HepG2 (cell line): ENCODE data around the gene EIF1. TPM values are rescaled to one million over a fixed set of nuclear protein-coding genes. Genes with fewer than 3 reads are reported as not detected.

ENCODE experiments used
- ATF3 ChIP-seq: sonication (generic); formaldehyde crosslinking; IDR thresholded peaks from 2 replicates; pipeline ENCODE4 v1.4.0; 2020; ENCODE audit warnings: missing genetic modification reagents
- CC2D1A ChIP-seq: sonication (generic); formaldehyde crosslinking; IDR thresholded peaks from 2 replicates; pipeline ENCODE4 v1.8.1; 2023; ENCODE audit warnings: mild to moderate bottlenecking, missing genetic modification reagents
- EZH2 ChIP-seq: conservative IDR thresholded peaks from 2 replicates; pipeline ENCODE4 v1.6.1; 2012; ENCODE audit warnings: mild to moderate bottlenecking, low read depth, low read length, moderate library complexity
- FOXM1 ChIP-seq: sonication (generic); formaldehyde crosslinking; IDR thresholded peaks from 2 replicates; pipeline ENCODE4 v1.5.0; 2020; ENCODE audit warnings: missing genetic modification reagents
- FUBP1 ChIP-seq: sonication (generic); formaldehyde crosslinking; IDR thresholded peaks from 2 replicates; pipeline ENCODE4 v1.5.1; 2020; ENCODE audit warnings: missing genetic modification reagents, mild to moderate bottlenecking, borderline replicate concordance
- GTF3A ChIP-seq: sonication (generic); formaldehyde crosslinking; conservative IDR thresholded peaks from 2 replicates; pipeline ENCODE4 v1.4.0; 2020; ENCODE audit warnings: mild to moderate bottlenecking, missing genetic modification reagents
- NR2F2 ChIP-seq: IDR thresholded peaks from 2 replicates; pipeline ENCODE4 v1.6.1; 2012; ENCODE audit warnings: low read depth, inconsistent platforms, borderline replicate concordance
- RERE ChIP-seq: IDR thresholded peaks from 2 replicates; pipeline ENCODE4 v1.6.1; 2016; ENCODE audit warnings: low read depth, missing genetic modification reagents, missing compliant biosample characterization
- RFX5 ChIP-seq: IDR thresholded peaks from 2 replicates; pipeline ENCODE4 v1.6.1; 2011; ENCODE audit warnings: low read depth, low read length, improper control_type of control experiment
- SP140L ChIP-seq: sonication (generic); formaldehyde crosslinking; IDR thresholded peaks from 2 replicates; pipeline ENCODE4 v1.4.0; 2020; ENCODE audit warnings: missing genetic modification reagents, borderline replicate concordance
- TOPORS ChIP-seq: sonication (generic); formaldehyde crosslinking; IDR thresholded peaks from 2 replicates; pipeline ENCODE4 v1.8.0; 2023; ENCODE audit warnings: mild to moderate bottlenecking, missing genetic modification reagents
- ZBTB46 ChIP-seq: sonication (generic); formaldehyde crosslinking; IDR thresholded peaks from 2 replicates; pipeline ENCODE4 v1.4.0; 2020; ENCODE audit warnings: mild to moderate bottlenecking, missing genetic modification reagents, borderline replicate concordance
- ZFP1 ChIP-seq: IDR thresholded peaks from 2 replicates; pipeline ENCODE4 v1.6.1; 2016
- ZNF546 ChIP-seq: sonication (generic); formaldehyde crosslinking; conservative IDR thresholded peaks from 2 replicates; pipeline ENCODE4 v1.8.1; 2023; ENCODE audit warnings: mild to moderate bottlenecking, missing genetic modification reagents
- ZNF629 ChIP-seq: sonication (generic); formaldehyde crosslinking; conservative IDR thresholded peaks from 2 replicates; pipeline ENCODE4 v1.5.0; 2020; ENCODE audit warnings: missing genetic modification reagents
- ZZZ3 ChIP-seq: sonication (generic); formaldehyde crosslinking; IDR thresholded peaks from 2 replicates; pipeline ENCODE4 v1.4.0; 2020; ENCODE audit warnings: missing genetic modification reagents, mild to moderate bottlenecking, borderline replicate concordance
- polyA plus RNA-seq, 8 experiments: library from polyadenylated mRNA; depleted of rRNA in 3 of 8; stranded (reverse) in 7 of 8; unstranded in 1 of 8; fragments of >200 nt; fragmentation: Illumina TruSeq in 4 of 8; extraction: Trizol in 4 of 8; gene quantifications; 2 replicates each; pipeline versions ENCODE4 v1.2.1 to v1.2.3, GENCODE V29; 2011 to 2016; ENCODE audit warnings: low read depth in 4 of 8, missing spikeins in 1 of 8, mixed read lengths in 1 of 8; ENCODE audit not compliant: insufficient read depth in 1 of 8
- total RNA-seq, 5 experiments: library from RNA; depleted of rRNA; stranded (reverse); fragments of >200 nt; fragmentation: Illumina TruSeq; extraction: Trizol; gene quantifications; 2 replicates each; pipeline ENCODE4 v1.2.3, GENCODE V29; 2016; ENCODE audit warnings: low read depth in 1 of 5
- TF ChIP-seq, protein P1 (sequence below): sonication (generic); formaldehyde crosslinking; IDR thresholded peaks from 2 replicates; pipeline ENCODE4 v1.4.0; 2020; ENCODE audit warnings: low read depth, mild to moderate bottlenecking, missing genetic modification reagents

EIF1 gene
- total and polyA plus RNA-seq, 2 of the 13 experiments (the other 11 are each of a cell fraction or from before 2014, with no cell fraction given): 147 to 517 TPM

DNA sequence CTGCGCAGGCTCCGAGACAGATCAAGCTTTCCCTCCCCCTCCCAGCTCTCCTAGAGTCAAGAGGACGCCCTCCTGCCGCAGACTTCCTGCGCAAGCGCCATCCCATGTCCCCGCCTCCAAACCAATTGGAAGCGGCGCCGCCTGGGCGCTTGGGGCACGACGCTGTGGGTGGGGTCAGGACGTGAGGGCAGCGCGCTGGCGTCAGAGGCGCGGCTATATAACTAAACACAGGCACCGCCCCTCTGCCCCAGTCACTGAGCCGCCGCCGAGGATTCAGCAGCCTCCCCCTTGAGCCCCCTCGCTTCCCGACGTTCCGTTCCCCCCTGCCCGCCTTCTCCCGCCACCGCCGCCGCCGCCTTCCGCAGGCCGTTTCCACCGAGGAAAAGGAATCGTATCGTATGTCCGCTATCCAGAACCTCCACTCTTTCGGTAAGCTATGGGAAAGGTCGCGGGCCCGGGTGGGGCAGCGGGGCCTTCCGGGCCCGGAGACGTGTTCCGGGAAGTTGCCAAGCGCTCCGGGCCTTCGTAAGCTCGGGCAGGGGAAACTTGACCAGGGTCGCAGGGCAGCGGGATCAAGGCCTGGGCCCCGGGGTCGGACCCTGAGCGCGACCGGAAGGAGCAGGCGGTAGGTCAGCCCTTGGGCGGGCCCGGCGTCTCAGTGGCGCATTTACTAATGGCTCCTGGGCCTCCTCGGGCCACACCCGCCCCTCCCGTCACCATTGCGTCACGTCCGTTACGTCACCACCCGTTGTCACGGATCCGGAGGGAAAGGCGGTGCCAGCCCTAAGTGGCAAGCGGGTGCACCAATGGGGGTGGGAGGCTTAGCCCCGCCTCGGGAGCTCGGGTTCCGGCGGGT is at the start of gene EIF1 (continued):
- TF ChIP-seq FUBP1 (CRISPR knock-in tag): no peak
- TF ChIP-seq, protein P1, sequence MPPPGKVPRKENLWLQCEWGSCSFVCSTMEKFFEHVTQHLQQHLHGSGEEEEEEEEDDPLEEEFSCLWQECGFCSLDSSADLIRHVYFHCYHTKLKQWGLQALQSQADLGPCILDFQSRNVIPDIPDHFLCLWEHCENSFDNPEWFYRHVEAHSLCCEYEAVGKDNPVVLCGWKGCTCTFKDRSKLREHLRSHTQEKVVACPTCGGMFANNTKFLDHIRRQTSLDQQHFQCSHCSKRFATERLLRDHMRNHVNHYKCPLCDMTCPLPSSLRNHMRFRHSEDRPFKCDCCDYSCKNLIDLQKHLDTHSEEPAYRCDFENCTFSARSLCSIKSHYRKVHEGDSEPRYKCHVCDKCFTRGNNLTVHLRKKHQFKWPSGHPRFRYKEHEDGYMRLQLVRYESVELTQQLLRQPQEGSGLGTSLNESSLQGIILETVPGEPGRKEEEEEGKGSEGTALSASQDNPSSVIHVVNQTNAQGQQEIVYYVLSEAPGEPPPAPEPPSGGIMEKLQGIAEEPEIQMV: peak; percentile 63; the same call in 1 of the 2 replicates
- TF ChIP-seq ZZZ3 (CRISPR knock-in tag): no peak; the same call in none of the 2 replicates
- TF ChIP-seq ZFP1 (CRISPR knock-in tag): 0 out of 2 replicates have a peak, but pooled peaks have one; percentile 14
- no peak for TF ChIP-seq FOXM1 (CRISPR knock-in tag)
- TF ChIP-seq ATF3: peak; percentile 98
- TF ChIP-seq RERE (CRISPR knock-in tag): peak; percentile 46; the same call in 1 of the 2 replicates
- peak; percentile 45; the same call in 1 of the 2 replicates for TF ChIP-seq ZNF629 (CRISPR knock-in tag)
- TF ChIP-seq TOPORS (CRISPR knock-in tag): no peak; the same call in 1 of the 2 replicates
- no peak for TF ChIP-seq SP140L
- TF ChIP-seq RFX5: peak; percentile 85
- TF ChIP-seq EZH2: no peak
- TF ChIP-seq ZNF546 (CRISPR knock-in tag): peak; percentile 84; the same call in 1 of the 2 replicates
- 0 out of 2 replicates have a peak, but pooled peaks have one; percentile 83 for TF ChIP-seq CC2D1A (CRISPR knock-in tag)
- 0 out of 2 replicates have a peak, but pooled peaks have one; percentile 58 for TF ChIP-seq NR2F2
- TF ChIP-seq ZBTB46: 0 out of 2 replicates have a peak, but pooled peaks have one; percentile 91
- peak; percentile 98 for TF ChIP-seq GTF3A (CRISPR knock-in tag)
